ENCODE data around the gene TMEM208.

The TMEM208 gene

DNA sequence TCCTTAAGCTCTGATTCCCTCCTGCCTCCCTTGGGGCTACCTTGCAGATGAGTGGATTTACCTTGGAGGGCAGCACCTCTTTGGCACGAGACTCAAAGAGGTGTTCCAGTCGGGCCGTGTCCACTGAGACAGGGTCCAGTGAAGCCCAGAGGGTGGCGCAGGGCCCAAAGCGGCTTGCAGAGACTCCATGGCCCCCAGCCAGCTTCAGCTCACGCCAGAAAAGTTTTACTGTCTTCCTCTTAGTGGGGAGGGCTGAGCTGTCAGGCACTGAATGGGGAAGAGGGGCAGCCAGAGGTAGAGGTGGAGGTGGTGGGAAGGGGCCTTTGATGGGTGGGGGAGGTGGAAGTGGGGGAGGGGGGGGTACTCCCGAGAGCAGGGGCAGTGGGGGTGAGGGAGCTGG lies 6.7 kb downstream of the TMEM208 start:
- H3K27me3 ChIP-seq (ENCODE audit: insufficient read depth, low read length, poor library complexity) = no peaks in the 10 kb centered on the region
- H3K4me1 ChIP-seq (ENCODE audit: control insufficient read depth, low read depth, low read length) = no peaks in the 10 kb centered on the region
- H3K4ac ChIP-seq (ENCODE audit: low read depth, low read length) = no peak overlapping the region
- H3K4me2 ChIP-seq (ENCODE audit: low read length) = no peak overlapping the region
- no peak overlapping the region for H2BK15ac ChIP-seq (replicated peaks; ENCODE audit: low read depth)
- no peak overlapping the region for H2BK5ac ChIP-seq (ENCODE audit: low read length)
- H4K8ac ChIP-seq (ENCODE audit: low read depth, low read length) = no peak overlapping the region
- no peak overlapping the region for H3K9ac ChIP-seq (ENCODE audit: low read length)
- no peak for DNase-seq
- H4K5ac ChIP-seq (ENCODE audit: low read length) = no peak overlapping the region
- no peak overlapping the region for H3K56ac ChIP-seq (ENCODE audit: low read length)
- H3K27ac ChIP-seq (ENCODE audit: low read depth, low read length) = no peak overlapping the region
- H3K23ac ChIP-seq (ENCODE audit: low read length) = no peak overlapping the region
- no peak overlapping the region for H3K4me3 ChIP-seq (ENCODE audit: low read length)
- H3K79me2 ChIP-seq (ENCODE audit: control insufficient read depth, insufficient read depth, low read length) = no peaks in the 10 kb centered on the region
- no peaks in the 10 kb centered on the region for H3K79me1 ChIP-seq (ENCODE audit: low read length)
- H2BK120ac ChIP-seq (ENCODE audit: low read depth, low read length) = no peak overlapping the region
- H3K18ac ChIP-seq (ENCODE audit: low read length) = no peak overlapping the region
- H2AK5ac ChIP-seq (ENCODE audit: low read length) = no peak overlapping the region
- H3K36me3 ChIP-seq (ENCODE audit: control insufficient read depth, insufficient read depth, low read length) = peaks cover 27% of the 10 kb centered on the region
- WGBS (ENCODE audit: extremely low coverage, insufficient coverage, low lambda C conversion rate) = no CpG with 5 or more reads among the region's 7 CpGs

DNA sequence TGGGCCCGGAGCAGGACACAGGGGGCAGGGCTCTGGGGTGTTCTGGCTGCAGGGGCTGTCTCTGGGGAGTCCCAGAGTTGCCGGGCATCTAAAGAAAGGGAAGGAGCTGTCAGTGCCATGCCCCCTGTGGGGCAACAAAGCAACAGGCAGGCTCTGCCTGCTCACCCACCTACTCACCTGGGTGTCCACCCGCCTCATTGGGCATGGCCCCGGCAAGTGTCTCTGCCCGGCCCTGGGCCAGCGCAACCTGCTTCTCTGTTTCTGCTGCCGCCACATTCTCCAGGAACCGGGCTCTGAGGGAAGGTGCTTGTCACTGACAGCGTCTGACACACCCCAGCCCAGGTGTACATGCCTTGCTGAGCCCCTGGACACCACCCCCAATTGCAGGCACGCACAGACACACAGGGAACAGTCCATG lies 7.3 kb downstream of the TMEM208 start:
- no peak overlapping the region for H4K8ac ChIP-seq (ENCODE audit: low read depth, low read length)
- H3K36me3 ChIP-seq (ENCODE audit: control insufficient read depth, insufficient read depth, low read length) = peaks cover 27% of the 10 kb centered on the region
- H2BK15ac ChIP-seq (replicated peaks; ENCODE audit: low read depth) = no peak overlapping the region
- H3K9ac ChIP-seq (ENCODE audit: low read length) = no peak overlapping the region
- no peaks in the 10 kb centered on the region for H3K4me1 ChIP-seq (ENCODE audit: control insufficient read depth, low read depth, low read length)
- H2AK5ac ChIP-seq (ENCODE audit: low read length) = no peak overlapping the region
- H3K23ac ChIP-seq (ENCODE audit: low read length) = no peak overlapping the region
- no peaks in the 10 kb centered on the region for H3K79me2 ChIP-seq (ENCODE audit: control insufficient read depth, insufficient read depth, low read length)
- no peak overlapping the region for H3K4me2 ChIP-seq (ENCODE audit: low read length)
- no peak overlapping the region for H3K4me3 ChIP-seq (ENCODE audit: low read length)
- H3K27me3 ChIP-seq (ENCODE audit: insufficient read depth, low read length, poor library complexity) = no peaks in the 10 kb centered on the region
- H2BK5ac ChIP-seq (ENCODE audit: low read length) = no peak overlapping the region
- H3K79me1 ChIP-seq (ENCODE audit: low read length) = no peaks in the 10 kb centered on the region
- no peak overlapping the region for H2BK120ac ChIP-seq (ENCODE audit: low read depth, low read length)
- DNase-seq = no peak
- H3K56ac ChIP-seq (ENCODE audit: low read length) = no peak overlapping the region
- H3K4ac ChIP-seq (ENCODE audit: low read depth, low read length) = no peak overlapping the region
- no CpG with 5 or more reads among the region's 10 CpGs for WGBS (ENCODE audit: extremely low coverage, insufficient coverage, low lambda C conversion rate)
- no peak overlapping the region for H3K18ac ChIP-seq (ENCODE audit: low read length)
- no peak overlapping the region for H3K27ac ChIP-seq (ENCODE audit: low read depth, low read length)
- H4K5ac ChIP-seq (ENCODE audit: low read length) = no peak overlapping the region

GRCh38 chr16:67235816-67236562 lies 9.1 kb downstream of the TMEM208 start:
- H3K79me2 ChIP-seq (ENCODE audit: control insufficient read depth, insufficient read depth, low read length) = no peaks in the 10 kb centered on the region
- H3K18ac ChIP-seq (ENCODE audit: low read length) = no peak overlapping the region
- no peak overlapping the region for H4K8ac ChIP-seq (ENCODE audit: low read depth, low read length)
- H2BK15ac ChIP-seq (replicated peaks; ENCODE audit: low read depth) = no peak overlapping the region
- H2AK5ac ChIP-seq (ENCODE audit: low read length) = no peak overlapping the region
- H3K36me3 ChIP-seq (ENCODE audit: control insufficient read depth, insufficient read depth, low read length) = peaks cover 16% of the 10 kb centered on the region
- no peak overlapping the region for H3K4me2 ChIP-seq (ENCODE audit: low read length)
- H2BK120ac ChIP-seq (ENCODE audit: low read depth, low read length) = no peak overlapping the region
- H3K4me1 ChIP-seq (ENCODE audit: control insufficient read depth, low read depth, low read length) = peaks cover 3% of the 10 kb centered on the region
- no peak overlapping the region for H3K4me3 ChIP-seq (ENCODE audit: low read length)
- H3K9ac ChIP-seq (ENCODE audit: low read length) = no peak overlapping the region
- H3K27me3 ChIP-seq (ENCODE audit: insufficient read depth, low read length, poor library complexity) = no peaks in the 10 kb centered on the region
- H3K27ac ChIP-seq (ENCODE audit: low read depth, low read length) = no peak overlapping the region
- H3K4ac ChIP-seq (ENCODE audit: low read depth, low read length) = no peak overlapping the region
- H3K56ac ChIP-seq (ENCODE audit: low read length) = no peak overlapping the region
- no peak overlapping the region for H2BK5ac ChIP-seq (ENCODE audit: low read length)
- no peak overlapping the region for H4K5ac ChIP-seq (ENCODE audit: low read length)
- no peak for DNase-seq
- H3K23ac ChIP-seq (ENCODE audit: low read length) = no peak overlapping the region
- no CpG with 5 or more reads among the region's 17 CpGs for WGBS (ENCODE audit: extremely low coverage, insufficient coverage, low lambda C conversion rate)
- H3K79me1 ChIP-seq (ENCODE audit: low read length) = no peaks in the 10 kb centered on the region

DNA sequence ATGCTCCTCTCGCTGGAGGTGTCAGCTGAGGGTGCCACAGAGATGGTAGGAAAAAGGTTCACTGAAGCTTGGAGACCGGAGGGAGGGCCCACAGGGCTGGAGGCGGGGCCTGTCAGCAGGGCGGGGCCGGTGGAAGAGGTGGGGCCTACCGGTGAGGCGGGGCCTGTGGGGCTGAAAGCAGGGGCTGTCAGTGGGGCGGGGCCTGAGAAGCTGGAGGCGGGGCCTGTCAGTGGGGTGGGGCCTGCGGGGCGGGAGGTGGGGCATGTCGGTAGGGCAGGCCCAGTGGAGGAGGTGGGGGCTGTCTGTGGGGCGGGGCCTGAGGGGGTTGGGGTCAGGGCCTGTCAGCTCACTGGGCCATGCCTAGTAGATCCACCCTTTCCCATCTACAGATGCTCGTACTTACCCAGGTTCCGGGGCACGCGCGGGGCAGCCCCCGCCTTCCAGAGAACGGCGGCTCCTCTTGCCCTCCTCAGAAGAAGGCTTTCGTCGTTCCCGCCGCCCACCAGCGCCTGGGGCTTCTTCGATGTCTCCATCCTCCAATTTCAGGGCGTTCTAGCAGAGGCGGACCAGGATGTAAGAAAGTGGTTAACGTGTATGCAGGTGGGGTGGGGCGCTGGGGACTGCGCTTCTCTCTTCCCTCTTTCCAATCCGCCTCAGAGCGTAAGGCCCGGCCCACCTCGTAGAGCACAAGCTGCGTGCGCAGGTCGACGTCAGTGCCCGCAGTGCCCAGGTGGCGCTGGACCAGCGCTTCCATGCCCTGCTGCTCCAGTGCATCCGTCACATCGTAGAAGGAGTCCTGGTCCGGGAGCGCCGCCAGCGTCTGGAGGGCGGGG lies 9.8 kb downstream of the TMEM208 start:
- H3K23ac ChIP-seq (ENCODE audit: low read length) = no peak overlapping the region
- no peak overlapping the region for H3K56ac ChIP-seq (ENCODE audit: low read length)
- H3K9ac ChIP-seq (ENCODE audit: low read length) = no peak overlapping the region
- H3K18ac ChIP-seq (ENCODE audit: low read length) = no peak overlapping the region
- H3K79me2 ChIP-seq (ENCODE audit: control insufficient read depth, insufficient read depth, low read length) = no peaks in the 10 kb centered on the region
- H3K4me1 ChIP-seq (ENCODE audit: control insufficient read depth, low read depth, low read length) = peaks cover 11% of the 10 kb centered on the region
- no peaks in the 10 kb centered on the region for H3K27me3 ChIP-seq (ENCODE audit: insufficient read depth, low read length, poor library complexity)
- DNase-seq = peak; percentile 89
- no peak overlapping the region for H2BK5ac ChIP-seq (ENCODE audit: low read length)
- no peak overlapping the region for H3K4me3 ChIP-seq (ENCODE audit: low read length)
- H3K4ac ChIP-seq (ENCODE audit: low read depth, low read length) = no peak overlapping the region
- no peak overlapping the region for H2AK5ac ChIP-seq (ENCODE audit: low read length)
- no peak overlapping the region for H3K4me2 ChIP-seq (ENCODE audit: low read length)
- H3K36me3 ChIP-seq (ENCODE audit: control insufficient read depth, insufficient read depth, low read length) = peaks cover 11% of the 10 kb centered on the region
- H4K5ac ChIP-seq (ENCODE audit: low read length) = no peak overlapping the region
- H2BK15ac ChIP-seq (replicated peaks; ENCODE audit: low read depth) = no peak overlapping the region
- no peaks in the 10 kb centered on the region for H3K79me1 ChIP-seq (ENCODE audit: low read length)
- no peak overlapping the region for H4K8ac ChIP-seq (ENCODE audit: low read depth, low read length)
- WGBS (ENCODE audit: extremely low coverage, insufficient coverage, low lambda C conversion rate) = no CpG with 5 or more reads among the region's 50 CpGs
- H3K27ac ChIP-seq (ENCODE audit: low read depth, low read length) = no peak overlapping the region
- H2BK120ac ChIP-seq (ENCODE audit: low read depth, low read length) = no peak overlapping the region

GRCh38 chr16:67237396-67238277 lies 10.7 kb downstream of the TMEM208 start:
- Histone ChIP-seq H2BK15ac (replicated peaks; ENCODE audit: low read depth) (no peak overlapping the region), H3K4me3 (ENCODE audit: low read length) (no peak overlapping the region), H2BK120ac (ENCODE audit: low read depth, low read length) (no peak overlapping the region), H3K4me2 (ENCODE audit: low read length) (no peak overlapping the region), H4K8ac (ENCODE audit: low read depth, low read length) (no peak overlapping the region), H2AK5ac (ENCODE audit: low read length) (no peak overlapping the region), H3K4me1 (ENCODE audit: control insufficient read depth, low read depth, low read length) (peaks cover 13% of the 10 kb centered on the region), H3K18ac (ENCODE audit: low read length) (no peak overlapping the region), H3K79me2 (ENCODE audit: control insufficient read depth, insufficient read depth, low read length) (peaks cover 5% of the 10 kb centered on the region), H3K27me3 (ENCODE audit: insufficient read depth, low read length, poor library complexity) (no peaks in the 10 kb centered on the region), H3K56ac (ENCODE audit: low read length) (no peak overlapping the region), H2BK5ac (ENCODE audit: low read length) (no peak overlapping the region), H4K5ac (ENCODE audit: low read length) (no peak overlapping the region), H3K4ac (ENCODE audit: low read depth, low read length) (no peak overlapping the region), H3K79me1 (ENCODE audit: low read length) (peaks cover 5% of the 10 kb centered on the region), H3K23ac (ENCODE audit: low read length) (no peak overlapping the region), H3K27ac (ENCODE audit: low read depth, low read length) (no peak overlapping the region), H3K9ac (ENCODE audit: low read length) (no peak overlapping the region), H3K36me3 (ENCODE audit: control insufficient read depth, insufficient read depth, low read length) (peaks cover 9% of the 10 kb centered on the region)
- DNase-seq = no peak
- WGBS (ENCODE audit: extremely low coverage, insufficient coverage, low lambda C conversion rate) = no CpG with 5 or more reads among the region's 16 CpGs
